ENCODE measurements around the gene LGI4. TPM values are rescaled to one million over a fixed set of nuclear protein-coding genes. Genes with fewer than 3 reads are reported as not detected.

LGI4 gene
- total RNA-seq, 1 experiment from 2014 or later = 0.32 TPM

Other genes with a start within 250 kb of the LGI4 start
- gene ZNF30, start 208.2 kb downstream of the LGI4 start, total RNA-seq (2021; ENCODE audit: unreplicated experiment) = 4.1 TPM
- 3.6 TPM for gene ZNF792, start 170.8 kb downstream of the LGI4 start, total RNA-seq (2021; ENCODE audit: unreplicated experiment)
- gene GRAMD1A, start 134.7 kb downstream of the LGI4 start, total RNA-seq (2021; ENCODE audit: unreplicated experiment) = 75.4 TPM
- gene SCN1B, start 104.6 kb downstream of the LGI4 start, total RNA-seq (2021; ENCODE audit: unreplicated experiment) = 6.6 TPM
- gene HPN, start 93.3 kb downstream of the LGI4 start, total RNA-seq (2021; ENCODE audit: unreplicated experiment) = 0.32 TPM
- 17.4 TPM for gene FXYD3, start 19.2 kb downstream of the LGI4 start, total RNA-seq (2021; ENCODE audit: unreplicated experiment)
- 7.8 TPM for gene FXYD1, start 3.8 kb upstream of the LGI4 start, total RNA-seq (2021; ENCODE audit: unreplicated experiment)
- 0.71 TPM for gene FXYD7, start 8.2 kb upstream of the LGI4 start, total RNA-seq (2021; ENCODE audit: unreplicated experiment)
- 123 TPM for gene FXYD5, start 19.7 kb upstream of the LGI4 start, total RNA-seq (2021; ENCODE audit: unreplicated experiment)
- gene FAM187B, start 93.7 kb upstream of the LGI4 start, total RNA-seq (2021; ENCODE audit: unreplicated experiment) = not detected
- gene LSR, start 113.9 kb upstream of the LGI4 start, total RNA-seq (2021; ENCODE audit: unreplicated experiment) = 211 TPM
- gene USF2, start 133.9 kb upstream of the LGI4 start, total RNA-seq (2021; ENCODE audit: unreplicated experiment) = 98.4 TPM
- gene HAMP, start 147.5 kb upstream of the LGI4 start, total RNA-seq (2021; ENCODE audit: unreplicated experiment) = not detected
- 0.17 TPM for gene MAG, start 157.1 kb upstream of the LGI4 start, total RNA-seq (2021; ENCODE audit: unreplicated experiment)
- gene CD22, start 194.1 kb upstream of the LGI4 start, total RNA-seq (2021; ENCODE audit: unreplicated experiment) = 7.0 TPM
- not detected for gene FFAR1, start 212.8 kb upstream of the LGI4 start, total RNA-seq (2021; ENCODE audit: unreplicated experiment)
- not detected for gene FFAR3, start 223.4 kb upstream of the LGI4 start, total RNA-seq (2021; ENCODE audit: unreplicated experiment)
- not detected for gene GPR42, start 236.0 kb upstream of the LGI4 start, total RNA-seq (2021; ENCODE audit: unreplicated experiment)